Epithelial cell of esophagus (primary cell): ENCODE measurements around the gene C9orf50.
A peak's percentile ranks its signal among the peaks of the same experiment; 100 is the strongest.

Source experiments
- DNase-seq: peaks from one replicate; pipeline ENCODE4 v3.0.0; 2010; ENCODE audit warnings: low read depth
- H3K4me3 ChIP-seq: 2 replicates; pipeline ENCODE4 v1.5.1; 2011; ENCODE audit warnings: mild to moderate bottlenecking, low read length, control low read depth
- TF ChIP-seq, protein P1 (sequence below): IDR thresholded peaks from 2 replicates; pipeline ENCODE4 v1.5.1; 2011; ENCODE audit warnings: low read depth, mild to moderate bottlenecking, low read length, control low read depth, inconsistent platforms; ENCODE audit not compliant: insufficient read depth; ENCODE audit errors: missing control alignments

The C9orf50 gene

DNA sequence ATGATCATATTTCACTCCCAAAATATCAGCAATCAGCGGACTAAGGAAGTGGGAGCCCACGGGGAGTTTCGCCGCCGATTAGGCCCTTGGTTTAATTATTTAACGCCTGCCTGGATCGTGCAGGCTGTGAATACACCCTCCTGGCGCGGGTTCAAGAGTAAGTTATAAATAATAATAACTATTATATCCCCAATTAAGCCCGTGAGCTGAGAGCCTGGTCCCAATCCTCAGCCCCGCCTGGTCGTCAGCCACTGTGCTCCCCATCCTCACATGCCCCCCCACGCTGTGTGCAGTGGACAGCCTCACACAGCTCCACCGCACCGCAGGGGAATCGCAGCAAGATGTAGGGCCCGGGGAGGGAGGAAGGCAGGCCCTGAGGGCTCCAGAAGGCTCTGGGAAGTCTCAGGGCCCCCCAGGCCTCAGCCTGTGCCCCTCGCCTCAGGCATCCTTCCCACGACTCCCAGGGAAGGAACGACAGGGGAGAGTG, 33.7 kb upstream of the C9orf50 start:
- DNase-seq, result no peak
- TF ChIP-seq, protein P1, sequence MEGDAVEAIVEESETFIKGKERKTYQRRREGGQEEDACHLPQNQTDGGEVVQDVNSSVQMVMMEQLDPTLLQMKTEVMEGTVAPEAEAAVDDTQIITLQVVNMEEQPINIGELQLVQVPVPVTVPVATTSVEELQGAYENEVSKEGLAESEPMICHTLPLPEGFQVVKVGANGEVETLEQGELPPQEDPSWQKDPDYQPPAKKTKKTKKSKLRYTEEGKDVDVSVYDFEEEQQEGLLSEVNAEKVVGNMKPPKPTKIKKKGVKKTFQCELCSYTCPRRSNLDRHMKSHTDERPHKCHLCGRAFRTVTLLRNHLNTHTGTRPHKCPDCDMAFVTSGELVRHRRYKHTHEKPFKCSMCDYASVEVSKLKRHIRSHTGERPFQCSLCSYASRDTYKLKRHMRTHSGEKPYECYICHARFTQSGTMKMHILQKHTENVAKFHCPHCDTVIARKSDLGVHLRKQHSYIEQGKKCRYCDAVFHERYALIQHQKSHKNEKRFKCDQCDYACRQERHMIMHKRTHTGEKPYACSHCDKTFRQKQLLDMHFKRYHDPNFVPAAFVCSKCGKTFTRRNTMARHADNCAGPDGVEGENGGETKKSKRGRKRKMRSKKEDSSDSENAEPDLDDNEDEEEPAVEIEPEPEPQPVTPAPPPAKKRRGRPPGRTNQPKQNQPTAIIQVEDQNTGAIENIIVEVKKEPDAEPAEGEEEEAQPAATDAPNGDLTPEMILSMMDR, result no peak
- H3K4me3 ChIP-seq, result no peak overlapping the region

DNA sequence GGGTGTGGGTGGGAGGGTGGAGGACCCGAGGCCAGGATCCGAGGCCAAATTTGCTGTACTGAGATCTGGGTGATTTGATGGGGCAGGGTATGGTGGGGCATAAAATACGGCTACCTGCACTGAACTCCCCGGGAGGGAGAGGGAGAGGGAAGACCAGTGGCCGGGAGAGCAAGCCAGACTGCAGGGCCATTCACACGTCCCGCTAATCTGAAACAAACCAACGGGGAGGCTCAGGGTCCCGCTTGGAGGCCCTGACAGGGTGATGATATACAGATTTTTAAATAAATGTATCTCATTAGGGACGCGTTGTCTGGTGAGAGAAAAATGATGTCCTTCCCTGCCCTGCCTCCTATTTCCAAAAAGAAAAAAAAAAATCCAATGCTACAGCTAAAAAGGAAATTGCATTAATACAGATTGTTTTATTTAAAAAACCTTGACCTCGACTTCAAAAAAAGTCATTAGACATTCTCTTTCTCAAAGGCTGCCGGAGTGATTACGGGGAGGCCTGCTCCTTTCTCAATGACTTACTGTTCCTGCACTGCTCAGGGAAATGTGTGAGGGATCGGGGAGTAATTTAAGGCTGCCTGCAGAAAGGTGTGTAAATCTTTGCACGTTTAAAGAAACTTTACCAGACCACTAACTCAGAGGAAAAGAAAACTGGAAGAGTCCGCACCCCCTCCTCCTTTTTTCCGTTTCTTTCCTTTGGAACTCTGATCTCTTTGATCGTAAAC, 33.1 kb upstream of the C9orf50 start:
- no peak overlapping the region for H3K4me3 ChIP-seq
- DNase-seq, result no peak
- TF ChIP-seq, protein P1, result no peak

DNA sequence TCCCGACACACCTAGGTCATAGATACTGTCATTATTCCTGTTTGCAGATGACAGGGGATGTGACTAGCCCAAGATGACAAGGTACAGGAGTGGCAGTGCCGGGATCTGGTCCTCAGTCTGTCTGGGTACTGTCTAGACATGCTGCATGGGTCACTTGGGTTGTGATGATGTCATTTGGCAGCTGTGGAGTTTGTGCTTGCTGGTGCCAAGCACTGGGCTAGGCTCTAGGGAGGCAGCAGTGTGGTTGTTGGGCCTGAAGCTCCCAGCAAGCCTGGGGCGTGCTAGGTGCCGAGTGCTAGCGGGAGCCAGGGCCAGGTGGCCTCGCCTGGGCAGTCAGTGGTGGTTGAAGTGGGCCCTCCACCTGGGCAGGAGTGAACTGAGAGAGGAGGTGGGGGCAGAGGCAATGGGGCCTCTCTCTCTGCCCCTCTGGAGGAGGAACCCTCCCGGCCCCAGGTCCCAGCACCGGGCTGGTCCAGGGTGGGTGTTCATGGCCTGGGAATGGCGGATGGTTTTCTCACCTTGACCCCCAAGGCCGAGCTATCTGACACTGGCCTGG, 29.9 kb upstream of the C9orf50 start:
- H3K4me3 ChIP-seq, result no peak overlapping the region
- peak; percentile 76 for DNase-seq
- TF ChIP-seq, protein P1, result no peak

DNA sequence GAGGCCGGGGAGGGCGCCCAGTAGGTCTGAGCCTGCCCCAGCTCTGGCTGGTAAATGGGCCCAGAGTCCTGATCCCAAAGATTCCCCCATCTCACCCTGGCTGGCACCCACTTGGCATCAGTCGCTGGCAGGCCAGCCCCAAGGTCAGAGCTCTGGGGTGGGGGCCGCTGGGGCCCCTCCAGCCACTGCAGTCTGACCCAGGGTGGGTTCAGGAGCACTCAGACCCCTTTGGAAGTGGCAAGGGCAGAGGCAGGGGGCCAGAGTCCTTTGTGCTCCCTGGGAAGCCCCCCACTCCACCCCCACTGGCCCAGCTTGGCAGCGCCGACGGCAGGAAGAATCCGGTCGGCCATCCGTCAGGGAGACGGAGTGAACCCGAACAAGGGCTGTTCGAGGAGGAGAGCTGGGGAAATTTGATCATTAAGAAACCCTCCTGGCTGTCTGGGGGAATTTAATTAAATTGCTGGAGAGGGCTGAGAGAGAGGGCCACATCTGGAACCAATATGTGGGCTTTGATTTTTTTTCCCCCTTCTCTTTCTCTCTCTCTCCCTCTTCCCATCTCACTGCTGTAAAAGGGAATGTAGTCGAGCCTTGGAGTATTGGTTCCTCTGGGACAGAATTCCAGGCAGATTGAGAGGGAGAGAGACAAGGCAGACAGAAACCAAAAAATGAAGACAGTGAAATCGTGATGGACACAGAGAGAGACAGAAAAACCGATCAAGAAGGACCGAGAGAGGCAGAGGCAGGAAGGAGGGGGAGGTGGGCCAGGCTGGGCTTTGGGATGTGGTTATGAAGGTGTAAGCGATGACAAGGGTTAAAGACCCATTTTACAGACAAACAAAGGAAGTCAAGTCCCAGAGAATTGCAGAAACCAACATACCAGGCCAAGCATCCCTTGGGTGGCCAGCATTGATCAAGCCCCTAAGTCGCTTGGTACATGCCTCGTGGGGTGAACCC, 29.1 kb upstream of the C9orf50 start:
- H3K4me3 ChIP-seq, result no peak overlapping the region
- no peak for DNase-seq
- TF ChIP-seq, protein P1, result no peak

DNA sequence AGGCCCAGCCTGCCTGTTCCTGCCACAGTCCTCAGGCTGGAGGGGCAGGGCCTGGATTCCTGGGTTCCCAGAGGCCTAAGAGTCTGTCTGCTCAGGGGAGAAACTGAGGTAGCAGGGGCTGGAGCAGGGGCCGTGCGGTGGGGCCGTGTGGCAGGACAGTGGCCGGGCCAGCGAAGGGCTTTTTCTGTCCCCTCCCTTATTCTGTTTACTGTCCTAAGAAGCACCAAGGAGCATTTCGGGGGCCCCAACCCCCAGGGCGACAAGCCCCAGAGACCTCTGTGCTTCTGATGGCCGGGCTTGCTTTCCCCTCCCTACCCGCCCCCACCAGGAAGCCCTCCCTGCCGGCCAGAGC, 27.8 kb upstream of the C9orf50 start:
- no peak for DNase-seq
- TF ChIP-seq, protein P1, result no peak
- no peak overlapping the region for H3K4me3 ChIP-seq

DNA sequence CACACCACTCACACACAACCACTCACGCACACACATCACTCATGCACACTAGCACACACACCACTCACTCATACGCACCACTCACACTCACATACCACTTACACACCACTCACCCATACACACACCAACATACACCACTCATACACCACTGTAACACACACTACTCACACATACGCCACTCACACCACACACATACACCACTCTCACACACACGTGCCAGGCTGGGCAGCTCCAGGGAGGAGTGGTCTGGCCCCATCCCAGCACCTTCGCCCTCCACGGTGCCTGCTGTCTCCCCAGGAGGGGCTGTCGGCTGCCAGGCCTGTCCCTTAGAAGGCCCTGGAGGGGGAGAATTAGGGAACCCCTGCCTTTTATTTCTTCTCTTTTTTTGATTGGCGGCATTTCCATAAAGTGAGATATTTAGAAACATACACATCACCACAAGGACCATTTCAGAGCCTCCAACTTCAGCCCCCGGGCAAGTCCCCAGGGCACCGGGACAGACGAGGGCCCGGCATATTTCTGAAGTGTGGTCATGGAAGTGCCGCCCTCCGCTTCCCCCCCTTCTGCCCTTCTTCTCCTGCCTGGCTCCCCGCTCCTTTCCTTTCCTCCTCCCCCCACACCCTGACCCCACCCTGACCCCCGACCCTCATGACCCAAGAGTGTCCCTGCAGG, 27.3 kb upstream of the C9orf50 start:
- TF ChIP-seq, protein P1, result no peak
- no peak for DNase-seq
- no peak overlapping the region for H3K4me3 ChIP-seq
